ENCODE measurements around the gene CAPN15. TPM values are rescaled to one million over a fixed set of nuclear protein-coding genes. Genes with fewer than 3 reads are reported as not detected.
"Not testable (repeated sequence)": the region's sequence is repeated elsewhere in the genome, so short reads cannot be mapped to it uniquely, and the experiment has no call there.

Gene CAPN15
- polyA plus RNA-seq, 2 donors = 28.4 to 47.6 TPM

- Histone ChIP-seq H3K9me3 (ENCODE audit: control insufficient read depth in 2 of 2, insufficient read depth in 1 of 2, low read depth in 1 of 2, low read length in 1 of 2) (no peaks in the 10 kb centered on the region), H3K36me3 (ENCODE audit: control insufficient read depth in 2 of 2, insufficient read depth in 2 of 2, low read length in 1 of 2) (no peaks in the 10 kb centered on the region), H3K27me3 (ENCODE audit: control insufficient read depth in 1 of 2, insufficient read depth in 2 of 2, low read length in 2 of 2) (no peaks in the 10 kb centered on the region), H3K4me3 (ENCODE audit: low read depth in 1 of 2, low read length in 2 of 2) (no peak overlapping the region), H3K27ac (ENCODE audit: low read depth in 2 of 2, low read length in 1 of 2) (no peak overlapping the region), H3K4me1 (ENCODE audit: control insufficient read depth in 2 of 2, insufficient read depth in 2 of 2, low read length in 1 of 2) (no peaks in the 10 kb centered on the region)
- 90 to 91% methylated on average over 33 of the region's 33 CpGs for WGBS, 2 donors
Measured at GRCh38 chr16:505479-506245, 21.9 kb upstream of the CAPN15 start.

- H3K4me3 ChIP-seq (ENCODE audit: low read depth in 1 of 2, low read length in 2 of 2) = no peak overlapping the region
- H3K27me3 ChIP-seq (ENCODE audit: control insufficient read depth in 1 of 2, insufficient read depth in 2 of 2, low read length in 2 of 2) = no peaks in the 10 kb centered on the region
- no peaks in the 10 kb centered on the region for H3K9me3 ChIP-seq (ENCODE audit: control insufficient read depth in 2 of 2, insufficient read depth in 1 of 2, low read depth in 1 of 2, low read length in 1 of 2)
- WGBS, 2 donors = 94 to 95% methylated on average over 7 of the region's 7 CpGs
- no peaks in the 10 kb centered on the region for H3K4me1 ChIP-seq (ENCODE audit: control insufficient read depth in 2 of 2, insufficient read depth in 2 of 2, low read length in 1 of 2)
- H3K36me3 ChIP-seq (ENCODE audit: control insufficient read depth in 2 of 2, insufficient read depth in 2 of 2, low read length in 1 of 2) = no peaks in the 10 kb centered on the region
- H3K27ac ChIP-seq (ENCODE audit: low read depth in 2 of 2, low read length in 1 of 2) = no peak overlapping the region
Measured at GRCh38 chr16:506246-506546, 21.3 kb upstream of the CAPN15 start.

GRCh38 chr16:507527-507926 lies 20.0 kb upstream of the CAPN15 start:
- not testable (repeated sequence) for H3K27me3 ChIP-seq (ENCODE audit: control insufficient read depth in 1 of 2, insufficient read depth in 2 of 2, low read length in 2 of 2); H3K9me3 ChIP-seq (ENCODE audit: control insufficient read depth in 2 of 2, insufficient read depth in 1 of 2, low read depth in 1 of 2, low read length in 1 of 2); H3K36me3 ChIP-seq (ENCODE audit: control insufficient read depth in 2 of 2, insufficient read depth in 2 of 2, low read length in 1 of 2); H3K4me1 ChIP-seq (ENCODE audit: control insufficient read depth in 2 of 2, insufficient read depth in 2 of 2, low read length in 1 of 2); H3K4me3 ChIP-seq (ENCODE audit: low read depth in 1 of 2, low read length in 2 of 2); H3K27ac ChIP-seq (ENCODE audit: low read depth in 2 of 2, low read length in 1 of 2)
- WGBS, 2 donors = 88% methylated on average over 14 of the region's 14 CpGs

DNA sequence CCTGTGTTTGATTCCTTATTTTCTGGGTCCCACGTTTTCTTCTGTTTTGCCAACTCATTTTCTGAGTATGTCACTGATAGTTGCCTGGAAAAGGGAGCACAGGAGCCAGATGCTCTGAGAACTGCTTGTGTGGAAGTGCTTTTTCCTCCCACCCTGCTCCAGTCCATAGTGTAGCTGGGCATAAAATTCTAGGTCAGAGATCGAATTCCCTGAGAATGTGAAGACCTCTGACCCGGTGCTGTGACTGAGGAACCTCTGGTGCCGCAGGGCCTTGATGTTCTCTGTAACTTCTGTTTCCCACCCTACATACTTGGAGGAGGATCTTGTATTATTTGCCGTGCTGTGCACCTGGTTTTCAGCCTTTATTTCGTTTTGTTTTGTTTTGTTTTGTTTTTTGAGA lies 19.5 kb upstream of the CAPN15 start:
- H3K27me3 ChIP-seq (ENCODE audit: control insufficient read depth in 1 of 2, insufficient read depth in 2 of 2, low read length in 2 of 2) = no peaks in the 10 kb centered on the region
- WGBS, 2 donors = 88 to 93% methylated on average over 6 of the region's 6 CpGs

DNA sequence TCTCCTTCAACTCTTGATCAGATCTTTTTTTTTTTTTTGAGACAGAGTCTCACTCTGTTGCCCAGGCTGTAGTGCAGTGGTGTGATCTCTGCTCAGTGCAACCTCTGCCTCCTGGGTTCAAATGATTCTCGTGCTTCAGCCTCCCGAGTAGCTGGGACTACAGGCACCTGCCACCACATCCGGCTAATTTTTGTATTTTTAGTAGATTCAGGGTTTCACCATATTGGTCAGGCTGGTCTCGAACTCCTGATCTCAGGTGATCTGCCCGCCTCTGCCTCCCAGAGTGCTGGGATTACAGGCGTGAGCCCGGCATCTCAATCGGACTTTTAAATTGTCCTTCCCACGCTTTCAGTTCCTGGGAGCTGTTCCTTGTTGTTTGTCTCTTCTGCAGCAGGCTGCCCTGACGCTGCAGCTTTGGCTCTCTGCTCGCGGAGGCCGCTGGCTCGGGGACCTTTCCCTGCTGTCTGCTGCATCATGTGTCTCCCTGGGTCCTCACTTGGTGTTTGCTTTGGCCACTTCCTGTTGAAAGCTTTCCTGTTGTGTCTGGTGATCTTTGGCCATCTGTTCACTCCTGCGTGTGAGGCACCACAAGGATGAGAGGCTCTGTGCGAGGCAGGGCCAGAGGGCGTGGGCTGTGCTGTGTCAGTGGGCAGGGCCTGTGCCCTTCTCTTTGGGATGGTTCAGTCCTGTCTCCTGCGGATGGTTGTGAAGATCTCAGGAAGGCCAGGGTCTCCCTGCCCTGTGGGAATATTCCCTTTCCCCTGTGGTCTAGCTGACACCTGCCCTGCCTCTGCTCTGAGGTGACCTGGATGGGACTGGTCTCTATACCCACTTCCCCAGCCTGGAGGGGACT lies 18.4 kb upstream of the CAPN15 start:
- H3K27me3 ChIP-seq (ENCODE audit: control insufficient read depth in 1 of 2, insufficient read depth in 2 of 2, low read length in 2 of 2) = no peaks in the 10 kb centered on the region
- no peaks in the 10 kb centered on the region for H3K9me3 ChIP-seq (ENCODE audit: control insufficient read depth in 2 of 2, insufficient read depth in 1 of 2, low read depth in 1 of 2, low read length in 1 of 2)
- H3K27ac ChIP-seq (ENCODE audit: low read depth in 2 of 2, low read length in 1 of 2) = no peak overlapping the region
- H3K4me3 ChIP-seq (ENCODE audit: low read depth in 1 of 2, low read length in 2 of 2) = no peak overlapping the region
- H3K4me1 ChIP-seq (ENCODE audit: control insufficient read depth in 2 of 2, insufficient read depth in 2 of 2, low read length in 1 of 2) = no peaks in the 10 kb centered on the region
- no peaks in the 10 kb centered on the region for H3K36me3 ChIP-seq (ENCODE audit: control insufficient read depth in 2 of 2, insufficient read depth in 2 of 2, low read length in 1 of 2)
- 79 to 88% methylated on average over 18 of the region's 18 CpGs for WGBS, 2 donors

More for the DNA sequence above, 19.5 kb upstream of the CAPN15 start:
- Histone ChIP-seq H3K27ac (ENCODE audit: low read depth in 2 of 2, low read length in 1 of 2) (no peak overlapping the region), H3K9me3 (ENCODE audit: control insufficient read depth in 2 of 2, insufficient read depth in 1 of 2, low read depth in 1 of 2, low read length in 1 of 2) (no peaks in the 10 kb centered on the region), H3K4me3 (ENCODE audit: low read depth in 1 of 2, low read length in 2 of 2) (no peak overlapping the region), H3K4me1 (ENCODE audit: control insufficient read depth in 2 of 2, insufficient read depth in 2 of 2, low read length in 1 of 2) (no peaks in the 10 kb centered on the region), H3K36me3 (ENCODE audit: control insufficient read depth in 2 of 2, insufficient read depth in 2 of 2, low read length in 1 of 2) (no peaks in the 10 kb centered on the region)

DNA sequence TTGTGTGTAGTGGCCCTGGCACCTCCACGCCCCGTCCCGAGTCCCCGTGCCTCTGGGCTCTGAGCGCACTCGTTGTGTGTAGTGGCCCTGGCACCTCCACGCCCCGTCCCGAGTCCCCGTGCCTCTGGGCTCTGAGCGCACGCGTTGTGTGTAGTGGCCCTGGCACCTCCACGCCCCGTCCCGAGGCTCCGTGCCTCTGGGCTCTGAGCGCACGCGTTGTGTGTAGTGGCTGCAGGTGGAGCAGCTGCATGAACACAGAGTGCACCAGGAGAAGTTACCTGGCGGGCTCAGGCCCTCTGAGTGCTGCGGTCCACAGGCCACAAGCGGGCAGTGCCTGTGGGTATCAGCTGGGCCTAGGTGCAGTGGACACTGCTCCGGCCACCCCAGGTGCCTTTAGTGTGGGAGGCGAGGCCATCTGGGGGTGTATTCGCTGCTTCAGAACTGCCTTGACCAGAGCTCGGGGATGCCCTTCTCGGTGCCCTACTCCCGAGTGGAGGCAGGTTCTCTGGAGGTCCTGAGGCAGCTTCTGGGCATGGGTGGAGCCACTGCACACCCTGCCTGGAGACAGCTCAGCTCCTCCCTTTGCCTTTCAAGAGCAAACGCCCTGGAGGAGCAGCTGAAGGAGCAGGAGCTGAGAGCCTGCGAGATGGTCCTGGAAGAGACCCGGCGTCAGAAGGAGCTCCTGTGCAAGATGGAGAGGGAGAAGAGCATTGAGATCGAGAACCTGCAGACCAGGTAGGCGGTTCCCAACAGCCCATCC lies 17.3 kb upstream of the CAPN15 start:
- Histone ChIP-seq H3K4me1 (ENCODE audit: control insufficient read depth in 2 of 2, insufficient read depth in 2 of 2, low read length in 1 of 2) (no peaks in the 10 kb centered on the region), H3K27ac (ENCODE audit: low read depth in 2 of 2, low read length in 1 of 2) (no peak overlapping the region), H3K4me3 (ENCODE audit: low read depth in 1 of 2, low read length in 2 of 2) (no peak overlapping the region), H3K36me3 (ENCODE audit: control insufficient read depth in 2 of 2, insufficient read depth in 2 of 2, low read length in 1 of 2) (peaks cover 0 to under 1% of the 10 kb centered on the region in 2 donors), H3K9me3 (ENCODE audit: control insufficient read depth in 2 of 2, insufficient read depth in 1 of 2, low read depth in 1 of 2, low read length in 1 of 2) (no peaks in the 10 kb centered on the region), H3K27me3 (ENCODE audit: control insufficient read depth in 1 of 2, insufficient read depth in 2 of 2, low read length in 2 of 2) (no peaks in the 10 kb centered on the region)
- 93 to 94% methylated on average over 35 of the region's 35 CpGs for WGBS, 2 donors

- Histone ChIP-seq H3K4me1 (ENCODE audit: control insufficient read depth in 2 of 2, insufficient read depth in 2 of 2, low read length in 1 of 2) (no peaks in the 10 kb centered on the region), H3K9me3 (ENCODE audit: control insufficient read depth in 2 of 2, insufficient read depth in 1 of 2, low read depth in 1 of 2, low read length in 1 of 2) (no peaks in the 10 kb centered on the region), H3K27ac (ENCODE audit: low read depth in 2 of 2, low read length in 1 of 2) (no peak overlapping the region), H3K36me3 (ENCODE audit: control insufficient read depth in 2 of 2, insufficient read depth in 2 of 2, low read length in 1 of 2) (peaks cover 0 to 4% of the 10 kb centered on the region in 2 donors), H3K27me3 (ENCODE audit: control insufficient read depth in 1 of 2, insufficient read depth in 2 of 2, low read length in 2 of 2) (no peaks in the 10 kb centered on the region), H3K4me3 (ENCODE audit: low read depth in 1 of 2, low read length in 2 of 2) (no peak overlapping the region)
- 90 to 96% methylated on average over 6 of the region's 6 CpGs for WGBS, 2 donors
Measured at GRCh38 chr16:512802-513201, 14.7 kb upstream of the CAPN15 start.

GRCh38 chr16:513950-514349 lies 13.6 kb upstream of the CAPN15 start:
- Histone ChIP-seq H3K4me1 (ENCODE audit: control insufficient read depth in 2 of 2, insufficient read depth in 2 of 2, low read length in 1 of 2) (no peaks in the 10 kb centered on the region), H3K36me3 (ENCODE audit: control insufficient read depth in 2 of 2, insufficient read depth in 2 of 2, low read length in 1 of 2) (peaks cover 0 to 6% of the 10 kb centered on the region in 2 donors), H3K27ac (ENCODE audit: low read depth in 2 of 2, low read length in 1 of 2) (no peak overlapping the region), H3K9me3 (ENCODE audit: control insufficient read depth in 2 of 2, insufficient read depth in 1 of 2, low read depth in 1 of 2, low read length in 1 of 2) (no peaks in the 10 kb centered on the region), H3K27me3 (ENCODE audit: control insufficient read depth in 1 of 2, insufficient read depth in 2 of 2, low read length in 2 of 2) (no peaks in the 10 kb centered on the region), H3K4me3 (ENCODE audit: low read depth in 1 of 2, low read length in 2 of 2) (no peak overlapping the region)
- WGBS, 2 donors = 88 to 92% methylated on average over 10 of the region's 10 CpGs

DNA sequence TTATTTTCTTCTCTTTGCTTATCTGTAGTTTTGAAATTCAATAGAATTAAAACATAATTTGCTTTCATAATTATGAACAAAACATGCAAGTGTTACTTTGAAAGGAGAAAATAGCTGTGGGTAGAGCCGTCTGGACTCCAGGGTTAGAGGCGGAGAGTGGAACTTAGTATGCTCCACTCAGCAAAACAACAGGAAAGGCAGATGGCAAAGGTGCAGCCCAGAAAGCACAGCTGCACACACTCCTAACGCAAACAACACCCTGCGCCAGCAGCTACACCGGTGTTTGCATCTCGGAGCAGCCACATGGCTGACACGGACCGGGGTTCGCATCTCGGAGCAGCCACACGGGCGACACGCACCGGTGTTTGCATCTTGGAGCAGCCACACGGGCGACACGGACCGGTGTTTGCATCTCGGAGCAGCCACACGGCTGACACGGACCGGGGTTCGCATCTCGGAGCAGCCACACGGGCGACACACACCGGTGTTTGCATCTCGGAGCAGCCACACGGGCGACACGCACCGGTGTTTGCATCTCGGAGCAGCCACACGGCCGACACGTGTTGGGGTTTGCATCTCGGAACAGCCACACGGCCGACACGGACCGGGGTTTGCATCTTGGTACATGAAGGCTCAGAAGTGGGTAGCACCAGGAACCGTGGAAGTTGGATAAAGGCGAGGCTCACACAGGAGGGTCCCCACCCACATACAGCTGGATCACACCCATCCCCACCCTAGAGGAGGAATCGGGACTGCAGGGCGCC lies 12.2 kb upstream of the CAPN15 start:
- no peaks in the 10 kb centered on the region for H3K9me3 ChIP-seq (ENCODE audit: control insufficient read depth in 2 of 2, insufficient read depth in 1 of 2, low read depth in 1 of 2, low read length in 1 of 2)
- H3K4me1 ChIP-seq (ENCODE audit: control insufficient read depth in 2 of 2, insufficient read depth in 2 of 2, low read length in 1 of 2) = no peaks in the 10 kb centered on the region
- H3K27me3 ChIP-seq (ENCODE audit: control insufficient read depth in 1 of 2, insufficient read depth in 2 of 2, low read length in 2 of 2) = no peaks in the 10 kb centered on the region
- H3K36me3 ChIP-seq (ENCODE audit: control insufficient read depth in 2 of 2, insufficient read depth in 2 of 2, low read length in 1 of 2) = peaks cover 0 to 17% of the 10 kb centered on the region in 2 donors
- H3K4me3 ChIP-seq (ENCODE audit: low read depth in 1 of 2, low read length in 2 of 2) = no peak overlapping the region
- 90 to 93% methylated on average over 45 of the region's 45 CpGs for WGBS, 2 donors
- H3K27ac ChIP-seq (ENCODE audit: low read depth in 2 of 2, low read length in 1 of 2) = no peak overlapping the region

Measured in esophagus (tissue), 2 donors.